Body of pancreas (tissue), 4 donors: ENCODE measurements around the gene SLC25A42.

Source experiments
- CTCF ChIP-seq, 7 experiments: fragments of 450-650 bp in 4 of 7; fragments of 200-600 bp in 3 of 7; sonication (generic) in 3 of 7; IDR thresholded peaks; one replicate each; pipeline ENCODE4 v1.5.1; 2016 to 2019; ENCODE audit warnings: antibody characterized with exemption in 7 of 7
- POLR2A ChIP-seq, 3 donors: fragments of 450-650 bp; IDR thresholded peaks; one replicate each; pipeline ENCODE4 v1.6.1; 2016; ENCODE audit warnings: antibody characterized with exemption in 3 of 3, mild to moderate bottlenecking in 2 of 3

GRCh38 chr19:19068659-19069654, 5.2 kb downstream of the SLC25A42 start:
- TF ChIP-seq CTCF (IDR thresholded peaks at IDR 0.05) (no peak), POLR2A (IDR thresholded peaks at IDR 0.05) (no peak)
